Measurements from ENCODE around the gene EPB41L4A.

GRCh38 chr5:112379542-112380325 lies 39.3 kb downstream of the EPB41L4A start:
- TF ChIP-seq POLR2AphosphoS5 (IDR thresholded peaks at IDR 0.05) (no peak), CTCF (IDR thresholded peaks at IDR 0.05; ENCODE audit: poor library complexity, severe bottlenecking) (no peak), EP300 (conservative IDR thresholded peaks at IDR 0.05; ENCODE audit: poor library complexity, severe bottlenecking) (no peak), MXI1 (conservative IDR thresholded peaks at IDR 0.05; ENCODE audit: poor library complexity, severe bottlenecking) (no peak), TAF1 (IDR thresholded peaks at IDR 0.05; ENCODE audit: low read depth) (no peak), SMC3 (conservative IDR thresholded peaks at IDR 0.05; ENCODE audit: poor library complexity) (no peak)

Measured in neural cell (in vitro differentiated cells).